NCI-H2171 treated with DMSO at 0.1 percent for 48 hours (cell line): ENCODE measurements around the gene MYO19.
"Not testable (repeated sequence)": the region's sequence is repeated elsewhere in the genome, so short reads cannot be mapped to it uniquely, and the experiment has no call there.

Experiments used
- DNase-seq: peaks from one replicate; lab custom pipeline; 2025; lab: John Stamatoyannopoulos, UW

MYO19 gene

GRCh38 chr17:36461330-36462110 is 73.1 kb downstream of the MYO19 start:
- peak; percentile 11 for DNase-seq

- DNase-seq: no peak
Observed at GRCh38 chr17:36460265-36460937, 74.3 kb downstream of the MYO19 start.

DNA sequence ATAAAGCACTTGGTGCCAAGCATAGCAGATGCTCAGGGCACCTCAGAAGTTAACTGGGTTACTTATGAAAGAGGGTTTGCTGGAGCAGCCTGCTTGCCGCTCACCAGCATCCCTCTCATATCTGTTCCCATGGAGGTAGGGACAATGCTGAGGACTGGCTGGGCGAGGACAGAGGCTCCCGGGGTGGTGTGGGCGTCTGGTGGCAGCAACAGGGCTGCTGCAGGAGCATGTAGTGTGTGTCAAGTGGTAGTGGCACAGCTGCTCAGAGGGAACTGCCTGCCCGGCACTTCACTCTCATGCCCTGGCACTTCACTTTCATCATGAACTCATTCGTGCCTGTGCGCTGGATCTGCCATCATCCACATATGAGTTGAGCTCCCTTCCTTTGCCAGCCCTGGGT is 75.1 kb downstream of the MYO19 start:
- DNase-seq: no peak

- DNase-seq: no peak
Observed at GRCh38 chr17:36459045-36459444, 75.6 kb downstream of the MYO19 start.

GRCh38 chr17:36457701-36458100 is 77.0 kb downstream of the MYO19 start:
- not testable (repeated sequence) for DNase-seq

DNA sequence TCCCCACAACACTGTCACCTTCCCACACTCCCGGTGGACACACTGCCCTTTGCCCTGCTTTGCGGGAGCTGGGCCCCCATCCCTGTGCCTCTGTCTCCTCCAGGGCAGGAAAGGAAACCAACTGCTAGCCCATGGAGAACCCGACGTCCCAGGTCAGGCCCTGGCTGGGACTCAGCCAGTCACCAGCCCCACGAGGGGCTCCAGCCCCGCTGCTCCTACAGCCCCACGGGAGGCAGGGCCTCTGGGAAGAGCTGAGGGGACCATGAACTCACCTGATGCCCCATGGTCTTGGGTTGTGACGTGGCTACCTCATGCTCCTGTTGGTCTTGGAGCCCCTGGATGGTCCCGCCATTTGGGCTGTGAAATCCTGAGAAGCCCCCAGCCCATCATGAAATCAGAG is 81.8 kb downstream of the MYO19 start:
- DNase-seq: not testable (repeated sequence)

DNA sequence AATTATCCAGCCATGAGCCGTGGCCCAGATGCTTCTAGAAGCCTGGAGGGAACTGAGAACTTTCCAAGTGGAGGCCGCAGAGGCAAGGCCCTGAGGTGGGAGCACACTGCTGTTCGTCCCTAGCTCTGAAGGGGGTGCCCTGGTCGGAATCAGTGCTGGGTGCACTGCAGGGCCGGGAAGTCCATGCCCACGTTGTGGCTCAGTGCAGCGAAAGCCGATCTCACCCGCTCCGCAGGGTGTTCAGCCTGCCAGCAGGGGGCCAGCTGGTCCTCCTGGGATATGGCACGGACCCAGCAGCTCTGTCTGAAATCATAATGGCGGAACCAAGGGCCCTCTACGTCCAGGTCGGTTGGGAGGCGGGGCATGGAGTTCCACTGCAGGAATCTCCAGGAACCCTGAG is 84.7 kb downstream of the MYO19 start:
- not testable (repeated sequence) for DNase-seq
